GM04504 (cell line): ENCODE results near the gene TMEM154.

Experiments
- DNase-seq: peaks from one replicate; pipeline ENCODE4 v3.0.0-alpha.2; 2012; ENCODE audit warnings: low read depth

Gene TMEM154

GRCh38 chr4:152696764-152697261 is 17.0 kb upstream of the TMEM154 start:
- no peak for DNase-seq

GRCh38 chr4:152693871-152694270 is 14.1 kb upstream of the TMEM154 start:
- no peak for DNase-seq

GRCh38 chr4:152691761-152692160 is 12.0 kb upstream of the TMEM154 start:
- DNase-seq = no peak

- peak; percentile 13 for DNase-seq
Observed at GRCh38 chr4:152690706-152691651, 11.2 kb upstream of the TMEM154 start.

GRCh38 chr4:152689615-152690501 is 10.1 kb upstream of the TMEM154 start:
- DNase-seq = no peak

GRCh38 chr4:152687974-152688599 is 8.3 kb upstream of the TMEM154 start:
- no peak for DNase-seq

- no peak for DNase-seq
Observed at GRCh38 chr4:152686452-152687013, 6.7 kb upstream of the TMEM154 start.

- DNase-seq = no peak
Observed at GRCh38 chr4:152684587-152684986, 4.8 kb upstream of the TMEM154 start.

GRCh38 chr4:152684007-152684406 is 4.2 kb upstream of the TMEM154 start:
- DNase-seq = no peak

GRCh38 chr4:152682143-152682941 is 2.5 kb upstream of the TMEM154 start:
- no peak for DNase-seq

GRCh38 chr4:152680988-152681603 is 1.3 kb upstream of the TMEM154 start:
- DNase-seq = peak; percentile 46

GRCh38 chr4:152678841-152679240 is 956 bp downstream of the TMEM154 start:
- no peak for DNase-seq

GRCh38 chr4:152677117-152677516 is 2.7 kb downstream of the TMEM154 start:
- DNase-seq = no peak

GRCh38 chr4:152676052-152676854 is 3.5 kb downstream of the TMEM154 start:
- no peak for DNase-seq

GRCh38 chr4:152674359-152674758 is 5.4 kb downstream of the TMEM154 start:
- no peak for DNase-seq

GRCh38 chr4:152673489-152673888 is 6.3 kb downstream of the TMEM154 start:
- DNase-seq = no peak

GRCh38 chr4:152672206-152673092 is 7.3 kb downstream of the TMEM154 start:
- no peak for DNase-seq

- DNase-seq = no peak
Observed at GRCh38 chr4:152668338-152668964, 11.3 kb downstream of the TMEM154 start.
